Psoas muscle (tissue), 8 donors: ENCODE data around the gene ATP6V1C2. TPM values are rescaled to one million over a fixed set of nuclear protein-coding genes. Genes with fewer than 3 reads are reported as not detected.
"Not testable (repeated sequence)": the region's sequence is repeated elsewhere in the genome, so short reads cannot be mapped to it uniquely, and the experiment has no call there.

Experiments
- ATAC-seq, 4 donors: fragments of 200-7000 bp; cut with Tn5 transposase; one replicate each; pipeline ENCODE4 v1.9.1; 2020; ENCODE audit warnings: moderate library complexity in 3 of 4, mild to moderate bottlenecking in 2 of 4
- DNase-seq, 2 donors: peaks; one replicate each; pipeline ENCODE4 v3.0.0-alpha.2; 2020
- H3K27ac ChIP-seq: fragments of 200-600 bp; one replicate; pipeline ENCODE4 v1.8.0; 2022
- H3K27me3 ChIP-seq, 3 donors: fragments of 200-600 bp in 1 of 3; one replicate each; pipeline versions ENCODE4 v1.6.1 to v1.8.0; 2013 to 2022; ENCODE audit warnings: low read length in 2 of 3, mild to moderate bottlenecking in 2 of 3, moderate library complexity in 1 of 3; ENCODE audit not compliant: insufficient read depth in 3 of 3
- H3K36me3 ChIP-seq, 2 donors: fragments of 200-600 bp in 1 of 2; one replicate each; pipeline versions ENCODE4 v1.6.1 to v1.8.0; 2013 to 2022; ENCODE audit warnings: low read depth in 1 of 2, mild to moderate bottlenecking in 1 of 2, moderate library complexity in 1 of 2; ENCODE audit not compliant: insufficient read depth in 1 of 2
- H3K4me1 ChIP-seq: fragments of 200-600 bp; one replicate; pipeline ENCODE4 v1.8.0; 2022
- H3K4me3 ChIP-seq: fragments of 200-600 bp; one replicate; pipeline ENCODE4 v1.8.0; 2022; ENCODE audit warnings: mild to moderate bottlenecking
- H3K9me3 ChIP-seq: fragments of 200-600 bp; one replicate; pipeline ENCODE4 v1.8.0; 2022
- CTCF ChIP-seq: fragments of 200-600 bp; IDR thresholded peaks from one replicate; pipeline ENCODE4 v1.8.0; 2022; ENCODE audit warnings: antibody characterized with exemption
- WGBS, 3 donors: extraction: QIAGEN DNeasy Blood & Tissue Kit; methylation state at CpG; one replicate each; pipeline versions ENCODE4 v1.1.6 to v1.1.7; 2013; 5-methylcytosine and 5-hydroxymethylcytosine counted together
- intact Hi-C, 2 donors: fragments of 100-400 bp; cut with DNase I; formaldehyde crosslinking; loops; one replicate each; pipeline versions ENCODE4 v1.11.0 to v1.14.2; 2022
- polyA plus RNA-seq, 3 donors: library from polyadenylated mRNA; stranded (reverse); fragments of 200-250 nt; gene quantifications; one replicate each; pipeline ENCODE4 v1.2.3, GENCODE V29; 2013
- total RNA-seq, 4 donors: library from RNA; stranded (reverse); fragmentation: NEBNext Ultra II Directional in 2 of 4; extraction: Animal tissue kit (Norgen Biotek cat#: 25700) in 2 of 4; gene quantifications; one replicate each; pipeline versions ENCODE4 v1.2.1 to v1.2.4, GENCODE V29; 2021 to 2023
- donor health status: healthy with polysubstance abuse.
- donor health status: DM: no; HTN: no; CAD: no; lungs with moderate emphysema.
- donor health status: Bipolar disorder and iron deficiency.
- donor health status: healthy.
- donor health status: DM: yes; HTN: yes; CAD: no.
- donor health status: DM: no; HTN: no; CAD: no.
- donor health status: DM: no; HTN: no; CAD: no.
- donor health status: DM: yes; HTN: yes; CAD: no.

ATP6V1C2 gene
- total and polyA plus RNA-seq, 7 donors = 0.11 to 0.70 (median 0.25) TPM

DNA sequence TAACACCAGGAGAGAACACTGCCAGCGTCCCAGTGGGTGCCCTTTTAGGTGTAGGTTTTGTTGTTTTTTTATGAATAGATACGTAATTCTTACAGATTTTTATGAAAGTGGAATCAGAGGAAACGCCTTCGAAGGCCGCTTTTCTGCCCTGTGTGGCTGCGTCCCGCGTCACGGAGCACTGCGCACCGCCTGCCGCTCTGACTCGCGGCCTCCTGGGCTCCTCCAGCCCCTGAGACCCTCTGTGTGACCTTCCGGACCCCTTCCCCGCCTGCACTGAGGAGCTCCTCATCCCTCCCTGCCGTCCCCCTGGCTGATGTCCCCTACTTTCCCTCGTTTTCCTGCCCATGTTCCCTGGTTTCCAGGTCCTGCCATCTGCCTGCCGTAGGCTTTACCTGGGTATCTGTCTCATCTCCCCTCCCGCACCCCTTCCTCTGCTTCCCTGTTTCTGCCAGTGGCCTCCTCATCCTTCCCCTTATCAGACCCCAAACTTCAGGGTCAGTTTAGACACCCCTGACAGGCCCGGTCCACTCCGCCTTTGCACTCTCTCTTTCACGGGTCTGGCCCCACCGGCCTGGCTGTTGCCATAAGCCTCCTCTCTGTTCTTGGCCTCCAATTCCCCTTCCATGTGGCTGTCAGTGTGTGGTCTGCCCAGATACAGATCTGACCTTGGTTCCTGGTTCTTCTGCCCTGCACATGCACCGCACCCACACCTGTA is 58.5 kb downstream of the ATP6V1C2 start:
- no peak overlapping the region for H3K4me3 ChIP-seq
- intact Hi-C loops = no loop called here
- DNase-seq (no peak), ATAC-seq (no peak)
- no peaks in the 10 kb centered on the region for H3K9me3 ChIP-seq
- no peak for TF ChIP-seq CTCF
- H3K27ac ChIP-seq = no peak overlapping the region
- no peaks in the 10 kb centered on the region for H3K27me3 ChIP-seq
- WGBS, 3 donors = 96 to 97% (median 96%) methylated on average over 25 of the region's 25 CpGs
- no peaks in the 10 kb centered on the region for H3K4me1 ChIP-seq
- H3K36me3 ChIP-seq = peaks cover 5 to 70% of the 10 kb centered on the region in 2 donors

- ATAC-seq = no peak
- no peaks in the 10 kb centered on the region for H3K27me3 ChIP-seq
- H3K4me1 ChIP-seq = no peaks in the 10 kb centered on the region
- no peaks in the 10 kb centered on the region for H3K9me3 ChIP-seq
- intact Hi-C loops = no loop called here
- no peak overlapping the region for H3K4me3 ChIP-seq
- 95 to 98% (median 97%) methylated on average over 11 of the region's 11 CpGs for WGBS, 3 donors
- no peak for TF ChIP-seq CTCF
- no peak overlapping the region for H3K27ac ChIP-seq
- no peak for DNase-seq
- peaks cover 10 to 75% of the 10 kb centered on the region in 2 donors for H3K36me3 ChIP-seq
Measured at GRCh38 chr2:10780491-10780820, 59.0 kb downstream of the ATP6V1C2 start.

DNA sequence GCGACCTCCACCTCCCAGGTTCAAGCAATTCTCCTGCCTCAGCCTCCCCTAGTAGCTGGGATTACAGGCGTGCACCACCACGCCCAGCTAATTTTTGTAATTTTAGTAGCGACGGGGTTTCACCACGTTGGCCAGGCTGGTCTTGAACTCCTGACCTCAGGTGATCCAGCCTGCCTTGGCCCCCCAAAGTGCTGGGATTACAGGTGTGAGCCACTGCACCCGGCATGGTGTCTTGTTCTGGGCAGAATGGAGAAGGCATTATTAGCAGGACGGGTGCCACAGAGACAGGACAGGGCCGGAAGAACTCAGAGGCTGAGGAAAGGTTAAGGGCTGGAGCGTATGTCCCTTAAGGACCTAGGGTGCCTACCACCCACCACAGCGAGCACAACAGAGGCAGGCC is 59.4 kb downstream of the ATP6V1C2 start:
- 95 to 97% (median 97%) methylated on average over 11 of the region's 11 CpGs for WGBS, 3 donors
- peaks cover 10 to 79% of the 10 kb centered on the region in 2 donors for H3K36me3 ChIP-seq
- H3K27ac ChIP-seq, intact Hi-C loops, H3K9me3 ChIP-seq, DNase-seq, H3K4me3 ChIP-seq, H3K27me3 ChIP-seq, H3K4me1 ChIP-seq, ATAC-seq: not testable (repeated sequence)

- intact Hi-C loops = no loop called here
- TF ChIP-seq CTCF = no peak
- no peak overlapping the region for H3K4me3 ChIP-seq
- H3K9me3 ChIP-seq = no peaks in the 10 kb centered on the region
- H3K27me3 ChIP-seq = no peaks in the 10 kb centered on the region
- no peaks in the 10 kb centered on the region for H3K4me1 ChIP-seq
- no peak for ATAC-seq
- DNase-seq = no peak
- WGBS, 3 donors = 95 to 98% (median 98%) methylated on average over 8 of the region's 8 CpGs
- H3K27ac ChIP-seq = no peak overlapping the region
- peaks cover 14 to 88% of the 10 kb centered on the region in 2 donors for H3K36me3 ChIP-seq
Measured at GRCh38 chr2:10781746-10782145, 60.3 kb downstream of the ATP6V1C2 start.

DNA sequence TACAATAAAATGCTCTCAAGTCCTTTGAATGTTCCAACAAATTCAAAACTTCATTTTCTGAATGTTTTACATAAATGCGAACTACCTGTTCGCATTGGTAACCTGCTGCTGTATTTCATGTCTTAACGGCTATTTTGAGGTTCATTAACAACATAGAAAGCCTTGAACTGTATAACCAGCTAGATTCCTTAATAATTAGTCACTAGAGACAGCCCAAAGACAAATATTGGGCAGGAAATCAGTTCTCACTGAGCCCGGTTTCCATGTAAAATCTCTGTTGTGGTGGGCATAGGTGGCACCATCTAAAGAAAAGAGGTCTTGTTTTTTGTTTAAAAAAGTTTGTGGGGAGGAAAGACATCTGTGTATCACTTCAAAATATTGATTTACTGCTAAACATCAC is 62.0 kb downstream of the ATP6V1C2 start:
- Histone ChIP-seq H3K36me3 (peaks cover 19 to 96% of the 10 kb centered on the region in 2 donors), H3K9me3 (no peaks in the 10 kb centered on the region), H3K27ac (no peak overlapping the region), H3K4me3 (no peak overlapping the region), H3K27me3 (no peaks in the 10 kb centered on the region), H3K4me1 (no peaks in the 10 kb centered on the region)
- ATAC-seq = no peak
- intact Hi-C loops = no loop called here
- DNase-seq = no peak
- no peak for TF ChIP-seq CTCF
- WGBS, 3 donors = 91 to 93% (median 91%) methylated on average over 4 of the region's 4 CpGs
